Right lobe of liver (tissue), 4 donors: ENCODE measurements around the gene PLCB4.

Experiments used
- POLR2A ChIP-seq: fragments of 450-650 bp; IDR thresholded peaks from one replicate; pipeline ENCODE4 v1.6.1; 2017; ENCODE audit warnings: antibody characterized with exemption, mild to moderate bottlenecking
- TF ChIP-seq, protein P1 (sequence below), 4 donors: fragments of 200-600 bp in 3 of 4; fragments of 450-650 bp in 1 of 4; IDR thresholded peaks; one replicate each; pipeline versions ENCODE4 v1.5.1 to v1.8.0; 2016 to 2022; ENCODE audit warnings: antibody characterized with exemption in 4 of 4, mild to moderate bottlenecking in 2 of 4
- donor health status: DM: no; HTN: no; CAD: no.
- donor health status: DM: no; HTN: no; CAD: no.
- donor health status: DM: no; HTN: yes; CAD: no.

DNA sequence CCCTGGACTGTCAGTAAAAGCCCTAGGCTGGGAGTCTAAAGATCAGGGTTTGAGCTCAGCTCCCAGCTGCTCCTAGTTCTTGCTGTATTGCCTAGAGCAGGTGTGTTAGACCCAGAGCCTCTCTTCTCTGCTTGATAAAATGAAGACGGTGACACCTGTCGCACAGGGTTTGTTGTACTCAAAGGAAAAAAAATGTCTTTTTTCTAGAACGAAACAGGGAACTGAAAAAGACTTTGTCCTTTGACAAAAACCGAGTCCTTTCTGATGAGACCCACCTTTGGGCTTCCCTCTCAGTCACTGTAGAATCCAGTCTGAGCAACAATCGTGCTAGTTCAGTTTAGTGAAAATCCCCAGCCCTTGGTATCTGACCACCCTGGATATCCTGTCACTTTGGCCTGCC lies 343.4 kb downstream of the PLCB4 start:
- TF ChIP-seq, protein P1, sequence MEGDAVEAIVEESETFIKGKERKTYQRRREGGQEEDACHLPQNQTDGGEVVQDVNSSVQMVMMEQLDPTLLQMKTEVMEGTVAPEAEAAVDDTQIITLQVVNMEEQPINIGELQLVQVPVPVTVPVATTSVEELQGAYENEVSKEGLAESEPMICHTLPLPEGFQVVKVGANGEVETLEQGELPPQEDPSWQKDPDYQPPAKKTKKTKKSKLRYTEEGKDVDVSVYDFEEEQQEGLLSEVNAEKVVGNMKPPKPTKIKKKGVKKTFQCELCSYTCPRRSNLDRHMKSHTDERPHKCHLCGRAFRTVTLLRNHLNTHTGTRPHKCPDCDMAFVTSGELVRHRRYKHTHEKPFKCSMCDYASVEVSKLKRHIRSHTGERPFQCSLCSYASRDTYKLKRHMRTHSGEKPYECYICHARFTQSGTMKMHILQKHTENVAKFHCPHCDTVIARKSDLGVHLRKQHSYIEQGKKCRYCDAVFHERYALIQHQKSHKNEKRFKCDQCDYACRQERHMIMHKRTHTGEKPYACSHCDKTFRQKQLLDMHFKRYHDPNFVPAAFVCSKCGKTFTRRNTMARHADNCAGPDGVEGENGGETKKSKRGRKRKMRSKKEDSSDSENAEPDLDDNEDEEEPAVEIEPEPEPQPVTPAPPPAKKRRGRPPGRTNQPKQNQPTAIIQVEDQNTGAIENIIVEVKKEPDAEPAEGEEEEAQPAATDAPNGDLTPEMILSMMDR (IDR thresholded peaks at IDR 0.05), result no peak
- TF ChIP-seq POLR2A, result no peak
